ENCODE results near the gene RITA1. TPM values are rescaled to one million over a fixed set of nuclear protein-coding genes. Genes with fewer than 3 reads are reported as not detected.

The RITA1 gene
- total RNA-seq, 1 donor from 2014 or later, result 11.0 TPM

- ATAC-seq, result no peak
These were observed 5.2 kb upstream of the RITA1 start for GRCh38 chr12:113180333-113180732.

GRCh38 chr12:113181975-113182374 is 3.5 kb upstream of the RITA1 start:
- no peak for ATAC-seq

- no peak for ATAC-seq
These were observed 2.4 kb upstream of the RITA1 start for GRCh38 chr12:113183030-113183589.

- ATAC-seq, result peak; percentile 26
These were observed 1.2 kb upstream of the RITA1 start for GRCh38 chr12:113184098-113184899.

- ATAC-seq, result peak; percentile 85
These were observed 681 bp upstream of the RITA1 start for GRCh38 chr12:113184900-113185179.

GRCh38 chr12:113186033-113186365 is 478 bp downstream of the RITA1 start:
- ATAC-seq, result no peak

- no peak for ATAC-seq
These were observed 1.3 kb downstream of the RITA1 start for GRCh38 chr12:113186666-113187325.

- ATAC-seq, result peak; percentile 7
These were observed 3.8 kb downstream of the RITA1 start for GRCh38 chr12:113189361-113189760.

GRCh38 chr12:113190761-113191160 is 5.2 kb downstream of the RITA1 start:
- no peak for ATAC-seq

GRCh38 chr12:113191227-113191626 is 5.7 kb downstream of the RITA1 start:
- ATAC-seq, result no peak

GRCh38 chr12:113194971-113195391 is 9.5 kb downstream of the RITA1 start:
- no peak for ATAC-seq

GRCh38 chr12:113195598-113195997 is 10.1 kb downstream of the RITA1 start:
- ATAC-seq, result no peak

GRCh38 chr12:113196582-113196981 is 11.1 kb downstream of the RITA1 start:
- ATAC-seq, result no peak

GRCh38 chr12:113196990-113197389 is 11.5 kb downstream of the RITA1 start:
- peak; percentile 91 for ATAC-seq

- no peak for ATAC-seq
These were observed 12.1 kb downstream of the RITA1 start for GRCh38 chr12:113197518-113198077.

- no peak for ATAC-seq
These were observed 12.8 kb downstream of the RITA1 start for GRCh38 chr12:113198296-113198695.

GRCh38 chr12:113200021-113200797 is 14.7 kb downstream of the RITA1 start:
- ATAC-seq, result no peak

GRCh38 chr12:113201187-113202177 is 16.0 kb downstream of the RITA1 start:
- no peak for ATAC-seq

GRCh38 chr12:113202300-113203075 is 17.0 kb downstream of the RITA1 start:
- ATAC-seq, result no peak

GRCh38 chr12:113203852-113204760 is 18.6 kb downstream of the RITA1 start:
- no peak for ATAC-seq
